Gastrocnemius medialis (tissue), 4 donors: Measurements from ENCODE around the gene CMTR1. TPM values are rescaled to one million over a fixed set of nuclear protein-coding genes. Genes with fewer than 3 reads are reported as not detected.

ENCODE experiments used
- ATAC-seq, 2 donors: fragments of 150-250 bp; one replicate each; pipeline ENCODE4 v1.9.1; 2016
- DNase-seq, 2 donors: peaks; one replicate each; pipeline ENCODE4 v3.0.0-alpha.2; 2019
- H3K27ac ChIP-seq, 4 donors: fragments of 200-600 bp; sonication (generic); 1 replicate in 1 of 4; 2 replicates in 3 of 4; pipeline ENCODE4 v1.5.1; 2016 to 2018; ENCODE audit warnings: mild to moderate bottlenecking in 2 of 4, moderate library complexity in 1 of 4
- H3K27me3 ChIP-seq, 3 donors: fragments of 200-600 bp; sonication (generic) in 2 of 3; 1 replicate in 1 of 3; 2 replicates in 2 of 3; pipeline versions ENCODE4 v1.5.1 to v1.6.0; 2016 to 2019; ENCODE audit warnings: mild to moderate bottlenecking in 1 of 3, moderate library complexity in 1 of 3
- H3K36me3 ChIP-seq, 2 donors: fragments of 200-600 bp; sonication (generic) in 1 of 2; one replicate each; pipeline ENCODE4 v1.5.1; 2017 to 2018
- H3K4me1 ChIP-seq, 2 donors: fragments of 200-600 bp; sonication (generic) in 1 of 2; one replicate each; pipeline ENCODE4 v1.5.1; 2016 to 2017; ENCODE audit warnings: mild to moderate bottlenecking in 2 of 2
- H3K4me3 ChIP-seq, 4 donors: fragments of 200-600 bp; sonication (generic) in 3 of 4; 1 replicate in 1 of 4; 2 replicates in 3 of 4; pipeline ENCODE4 v1.5.1; 2016 to 2019; ENCODE audit warnings: mild to moderate bottlenecking in 2 of 4
- H3K9me3 ChIP-seq, 3 donors: fragments of 200-600 bp; sonication (generic) in 2 of 3; 1 replicate in 1 of 3; 2 replicates in 2 of 3; pipeline ENCODE4 v1.5.1; 2016 to 2019
- POLR2A ChIP-seq, 2 donors: fragments of 450-650 bp; IDR thresholded peaks; one replicate each; pipeline ENCODE4 v1.6.1; 2017; ENCODE audit warnings: antibody characterized with exemption in 2 of 2, mild to moderate bottlenecking in 2 of 2, moderate library complexity in 2 of 2
- in situ Hi-C, 4 donors: fragments of 200-750 bp; cut with MboI; loops; one replicate each; pipeline versions ENCODE4 v1.15.0 to v1.8.0; 2017; ENCODE audit warnings: low sequenced_read_pairs in 4 of 4
- intact Hi-C: fragments of 100-400 bp; cut with DNase I; formaldehyde crosslinking; loops from one replicate; pipeline ENCODE4 v1.15.1; 2023; ENCODE audit warnings: low total_unique reads
- total RNA-seq, 4 donors: library from RNA; depleted of rRNA; stranded (reverse); fragments of >200 nt; gene quantifications; one replicate each; pipeline versions ENCODE4 v1.1.0 to v1.2.3, GENCODE V29; 2016
- TF ChIP-seq, protein P1 (sequence below), 5 experiments: fragments of 450-650 bp in 3 of 5; fragments of 200-600 bp in 2 of 5; sonication (generic) in 2 of 5; IDR thresholded peaks in 4 of 5; conservative IDR thresholded peaks in 1 of 5; 1 replicate in 4 of 5; 2 replicates in 1 of 5; pipeline ENCODE4 v1.5.1; 2016 to 2019; ENCODE audit warnings: antibody characterized with exemption in 5 of 5, mild to moderate bottlenecking in 3 of 5, moderate library complexity in 3 of 5

The CMTR1 gene
- total RNA-seq, 4 donors from 2014 or later: 18.2 to 34.6 (median 25.4) TPM

DNA sequence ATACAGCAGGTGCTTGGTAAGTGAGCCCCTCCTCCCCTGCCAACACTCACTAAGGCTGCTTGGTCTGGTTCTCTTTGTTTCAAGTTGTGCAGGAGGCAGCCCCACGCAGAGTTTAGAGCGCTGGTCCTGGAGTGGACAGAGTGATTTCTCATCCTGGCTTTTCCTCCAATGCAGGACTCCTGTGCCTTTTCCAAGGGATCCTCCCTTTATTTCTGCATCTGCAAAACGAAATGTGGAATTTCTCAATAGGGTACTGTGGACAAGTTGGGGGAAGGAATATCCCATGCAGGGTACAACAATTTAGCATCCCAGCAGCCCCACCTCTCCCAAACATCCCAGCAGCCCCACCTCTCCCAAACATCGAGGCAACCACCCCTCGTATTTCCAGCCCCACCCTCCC, 97.3 kb downstream of the CMTR1 start:
- in situ Hi-C loops: no loop called here
- H3K9me3 ChIP-seq: no peaks in the 10 kb centered on the region
- intact Hi-C loops: no loop called here
- no peak for ATAC-seq
- no peak overlapping the region for H3K27ac ChIP-seq
- DNase-seq: no peak
- H3K4me3 ChIP-seq: no peak overlapping the region
- H3K4me1 ChIP-seq: no peaks in the 10 kb centered on the region
- no peak for TF ChIP-seq POLR2A (IDR thresholded peaks at IDR 0.05)
- TF ChIP-seq, protein P1, sequence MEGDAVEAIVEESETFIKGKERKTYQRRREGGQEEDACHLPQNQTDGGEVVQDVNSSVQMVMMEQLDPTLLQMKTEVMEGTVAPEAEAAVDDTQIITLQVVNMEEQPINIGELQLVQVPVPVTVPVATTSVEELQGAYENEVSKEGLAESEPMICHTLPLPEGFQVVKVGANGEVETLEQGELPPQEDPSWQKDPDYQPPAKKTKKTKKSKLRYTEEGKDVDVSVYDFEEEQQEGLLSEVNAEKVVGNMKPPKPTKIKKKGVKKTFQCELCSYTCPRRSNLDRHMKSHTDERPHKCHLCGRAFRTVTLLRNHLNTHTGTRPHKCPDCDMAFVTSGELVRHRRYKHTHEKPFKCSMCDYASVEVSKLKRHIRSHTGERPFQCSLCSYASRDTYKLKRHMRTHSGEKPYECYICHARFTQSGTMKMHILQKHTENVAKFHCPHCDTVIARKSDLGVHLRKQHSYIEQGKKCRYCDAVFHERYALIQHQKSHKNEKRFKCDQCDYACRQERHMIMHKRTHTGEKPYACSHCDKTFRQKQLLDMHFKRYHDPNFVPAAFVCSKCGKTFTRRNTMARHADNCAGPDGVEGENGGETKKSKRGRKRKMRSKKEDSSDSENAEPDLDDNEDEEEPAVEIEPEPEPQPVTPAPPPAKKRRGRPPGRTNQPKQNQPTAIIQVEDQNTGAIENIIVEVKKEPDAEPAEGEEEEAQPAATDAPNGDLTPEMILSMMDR (IDR thresholded peaks at IDR 0.05 in 4 of 5, conservative IDR thresholded peaks at IDR 0.05 in 1 of 5): no peak
- H3K27me3 ChIP-seq: peaks cover 26 to 58% (median 41%) of the 10 kb centered on the region in 3 donors
- no peaks in the 10 kb centered on the region for H3K36me3 ChIP-seq

DNA sequence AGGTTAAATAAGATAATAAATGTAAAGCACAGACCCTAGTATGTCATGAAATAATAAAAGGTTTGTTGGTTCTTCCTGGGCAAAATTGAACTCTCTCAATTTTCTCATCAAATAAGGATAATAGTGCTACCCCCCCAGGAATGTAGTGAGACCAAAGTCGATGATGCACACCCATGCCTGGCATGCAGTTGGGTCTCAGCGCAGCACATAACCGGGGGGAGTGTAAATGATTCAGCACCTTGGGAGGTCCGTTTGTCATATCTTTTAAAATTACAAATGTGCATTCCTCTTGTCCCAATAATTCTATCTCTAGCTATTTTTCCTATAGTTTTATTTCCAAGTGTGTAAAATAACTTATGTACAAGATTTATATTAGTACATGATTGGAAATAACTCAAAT, 98.0 kb downstream of the CMTR1 start:
- no peak overlapping the region for H3K27ac ChIP-seq
- TF ChIP-seq, protein P1 (IDR thresholded peaks at IDR 0.05 in 4 of 5, conservative IDR thresholded peaks at IDR 0.05 in 1 of 5): no peak
- TF ChIP-seq POLR2A (IDR thresholded peaks at IDR 0.05): no peak
- in situ Hi-C loops: no loop called here
- intact Hi-C loops: no loop called here
- peaks cover 33 to 66% (median 49%) of the 10 kb centered on the region in 3 donors for H3K27me3 ChIP-seq
- no peak overlapping the region for H3K4me3 ChIP-seq
- H3K9me3 ChIP-seq: no peaks in the 10 kb centered on the region
- DNase-seq (no peak), ATAC-seq (no peak)
- H3K36me3 ChIP-seq: no peaks in the 10 kb centered on the region
- peaks cover 0 to under 1% of the 10 kb centered on the region in 2 donors for H3K4me1 ChIP-seq

Other genes with a start within 250 kb of the CMTR1 start
- 10 to 100 TPM in 1 of 4 donors, 1 to 10 TPM in 3; 6.3 to 12.3 (median 7.7) TPM for gene TBC1D22B, start 175.4 kb upstream of the CMTR1 start, total RNA-seq
- under 1 TPM in 1 of 4 donors, not detected in 3; 0.22 TPM for gene TMEM217, start 175.1 kb upstream of the CMTR1 start, total RNA-seq
- gene RNF8, start 79.2 kb upstream of the CMTR1 start, total RNA-seq: 10 to 100 TPM in 3 of 4 donors, 1 to 10 TPM in 1; 6.9 to 17.8 (median 11.9) TPM
- 10 to 100 TPM; 23.4 to 35.0 (median 30.8) TPM for gene CCDC167, start 66.7 kb downstream of the CMTR1 start, total RNA-seq